RWPE1 (cell line): ENCODE data around the gene SDK2.

Experiments used
- CTCF ChIA-PET: fragments of 350-600 bp; sonication (Branson Sonifier 250); formaldehyde crosslinking; extraction: SDS; loops from one replicate; lab custom pipeline; 2021; lab: Yijun Ruan, JAX
- POLR2A ChIA-PET: fragments of 400-600 bp; formaldehyde crosslinking; extraction: SDS; loops from one replicate; lab custom pipeline; 2020; ENCODE audit warnings: antibody characterized with exemption; ENCODE audit not compliant: low non-redundant PET; lab: Yijun Ruan, JAX
- DNase-seq: peaks from one replicate; pipeline ENCODE4 v3.0.0; 2012; ENCODE audit warnings: low spot score
- H3K27ac ChIP-seq: fragments of 450-650 bp; 2 replicates; pipeline ENCODE4 v1.5.1; 2017
- TF ChIP-seq, protein P1 (sequence below): fragments of 450-650 bp; conservative IDR thresholded peaks from 2 replicates; pipeline ENCODE4 v1.5.1; 2017; ENCODE audit warnings: low read depth, mild to moderate bottlenecking

SDK2 gene

DNA sequence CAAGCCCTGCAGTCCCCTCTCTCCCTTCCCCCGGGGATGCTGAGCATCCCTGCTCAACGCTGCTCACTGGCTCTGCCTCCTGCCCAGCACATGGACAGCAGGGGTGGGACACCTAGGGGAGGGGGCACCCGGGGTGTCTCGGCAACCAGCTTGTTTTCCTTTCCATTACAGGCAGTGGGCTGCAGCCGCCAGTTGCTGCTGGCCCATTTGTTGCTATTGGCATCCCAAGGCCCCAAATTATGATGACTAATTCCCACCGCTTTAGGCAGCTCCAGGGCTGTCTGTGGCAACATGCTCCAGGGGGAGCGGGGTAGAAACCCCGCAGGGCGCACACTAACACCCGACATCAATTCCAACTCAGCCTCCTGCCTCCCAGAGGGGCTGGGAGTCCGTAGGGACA, 4.9 kb downstream of the SDK2 start:
- TF ChIP-seq, protein P1, sequence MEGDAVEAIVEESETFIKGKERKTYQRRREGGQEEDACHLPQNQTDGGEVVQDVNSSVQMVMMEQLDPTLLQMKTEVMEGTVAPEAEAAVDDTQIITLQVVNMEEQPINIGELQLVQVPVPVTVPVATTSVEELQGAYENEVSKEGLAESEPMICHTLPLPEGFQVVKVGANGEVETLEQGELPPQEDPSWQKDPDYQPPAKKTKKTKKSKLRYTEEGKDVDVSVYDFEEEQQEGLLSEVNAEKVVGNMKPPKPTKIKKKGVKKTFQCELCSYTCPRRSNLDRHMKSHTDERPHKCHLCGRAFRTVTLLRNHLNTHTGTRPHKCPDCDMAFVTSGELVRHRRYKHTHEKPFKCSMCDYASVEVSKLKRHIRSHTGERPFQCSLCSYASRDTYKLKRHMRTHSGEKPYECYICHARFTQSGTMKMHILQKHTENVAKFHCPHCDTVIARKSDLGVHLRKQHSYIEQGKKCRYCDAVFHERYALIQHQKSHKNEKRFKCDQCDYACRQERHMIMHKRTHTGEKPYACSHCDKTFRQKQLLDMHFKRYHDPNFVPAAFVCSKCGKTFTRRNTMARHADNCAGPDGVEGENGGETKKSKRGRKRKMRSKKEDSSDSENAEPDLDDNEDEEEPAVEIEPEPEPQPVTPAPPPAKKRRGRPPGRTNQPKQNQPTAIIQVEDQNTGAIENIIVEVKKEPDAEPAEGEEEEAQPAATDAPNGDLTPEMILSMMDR: no peak
- H3K27ac ChIP-seq: no peak overlapping the region
- POLR2A ChIA-PET: interaction anchor here (0.6 kb wide), 1 partner anchor 1079 kb away, joined by 4 read pairs; no protein-coding TSS in a partner anchor
- CTCF ChIA-PET: interaction anchor here (0.7 kb wide), 2 partner anchors 10 to 79 kb away, joined by 3 to 5 read pairs; no protein-coding TSS in a partner anchor
- no peak for DNase-seq

DNA sequence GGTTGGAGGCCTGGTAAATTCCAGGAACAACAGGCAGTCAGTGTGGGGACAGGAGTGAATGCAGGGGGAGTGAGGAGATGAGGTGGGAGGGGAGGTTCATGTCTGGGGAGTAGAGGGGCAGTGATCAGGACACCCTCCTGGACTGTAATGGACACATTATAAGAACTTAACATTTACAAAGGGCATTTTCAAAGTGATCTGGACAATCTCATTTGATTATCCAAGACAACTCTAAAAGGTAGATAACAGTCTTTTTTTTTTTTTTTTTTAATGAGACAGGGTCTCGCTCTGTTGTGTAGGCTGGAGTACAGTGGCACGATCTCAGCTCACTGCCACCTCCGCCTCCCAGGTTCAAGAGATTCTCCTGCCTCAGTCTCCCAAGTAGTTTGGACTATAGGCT, 5.7 kb downstream of the SDK2 start:
- DNase-seq: no peak
- POLR2A ChIA-PET: interaction anchor here (0.6 kb wide), 1 partner anchor 1080 kb away, joined by 4 read pairs; no protein-coding TSS in a partner anchor
- TF ChIP-seq, protein P1: no peak
- H3K27ac ChIP-seq: no peak overlapping the region
- CTCF ChIA-PET: interaction anchor here (0.7 kb wide), 1 partner anchor 9 kb away, joined by 5 read pairs; no protein-coding TSS in a partner anchor

DNA sequence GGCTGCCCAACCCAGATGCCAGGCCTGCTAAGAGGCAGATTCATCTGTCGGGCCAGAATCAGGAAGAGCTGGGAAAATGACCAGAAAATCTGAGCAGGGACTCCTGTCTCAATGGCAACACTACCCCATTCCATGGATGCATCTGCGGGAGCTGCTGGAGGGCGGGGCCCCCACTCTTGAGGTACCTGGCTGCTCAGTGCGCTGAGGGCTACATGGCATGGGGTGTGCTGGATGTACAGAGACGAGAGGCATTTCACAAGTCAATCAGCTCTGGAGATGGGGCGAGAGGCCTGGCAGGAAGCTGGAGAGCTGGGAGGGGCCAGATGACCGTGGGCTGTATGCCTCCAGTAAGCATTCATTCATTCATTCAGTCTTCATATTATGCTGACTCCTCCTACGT, 6.4 kb downstream of the SDK2 start:
- ChIA-PET CTCF (interaction anchor here (0.7 to 0.8 kb wide), 2 partner anchors 9 to 81 kb away, joined by 3 to 4 read pairs; no protein-coding TSS in a partner anchor), POLR2A (no interaction called here)
- no peak overlapping the region for H3K27ac ChIP-seq
- TF ChIP-seq, protein P1: no peak
- DNase-seq: no peak

DNA sequence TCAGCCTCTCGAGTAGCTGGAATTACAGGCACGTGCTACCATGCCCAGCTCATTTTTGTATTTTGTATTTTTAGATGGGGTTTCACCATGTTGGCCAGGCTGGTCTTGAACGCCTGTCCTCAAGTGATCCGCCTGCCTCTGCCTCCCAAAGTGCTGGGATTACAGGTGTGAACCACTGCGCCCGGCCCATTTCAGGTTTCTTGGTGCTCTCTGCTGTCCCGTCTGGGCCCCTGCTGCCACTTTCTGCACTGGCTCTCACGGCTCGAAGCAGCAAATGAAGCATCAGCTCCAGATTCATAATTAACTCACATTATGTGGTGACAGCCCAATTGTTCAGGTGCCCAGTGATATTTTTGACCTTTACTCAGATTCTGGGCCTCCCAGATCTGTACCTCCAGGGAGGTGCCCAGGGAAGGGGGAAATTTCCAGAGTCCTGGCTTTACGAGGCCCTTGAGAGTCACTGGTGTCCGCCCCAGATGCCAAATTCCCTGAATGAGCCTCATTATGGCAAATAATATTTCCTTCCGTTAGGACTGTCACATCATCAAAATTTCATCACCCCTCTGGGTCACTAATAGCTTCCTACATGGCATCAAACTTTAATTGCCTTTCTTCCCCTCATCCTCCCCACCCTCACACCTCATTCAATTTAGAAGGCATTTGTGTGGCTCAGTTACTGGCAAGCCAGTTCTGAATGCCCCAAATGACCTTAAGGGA, 9.0 kb downstream of the SDK2 start:
- TF ChIP-seq, protein P1: no peak
- no peak overlapping the region for H3K27ac ChIP-seq
- ChIA-PET POLR2A (no interaction called here), CTCF (interaction anchor here (0.6 kb wide), 1 partner anchor 456 kb away, joined by 3 read pairs; no protein-coding TSS in a partner anchor)
- DNase-seq: no peak

DNA sequence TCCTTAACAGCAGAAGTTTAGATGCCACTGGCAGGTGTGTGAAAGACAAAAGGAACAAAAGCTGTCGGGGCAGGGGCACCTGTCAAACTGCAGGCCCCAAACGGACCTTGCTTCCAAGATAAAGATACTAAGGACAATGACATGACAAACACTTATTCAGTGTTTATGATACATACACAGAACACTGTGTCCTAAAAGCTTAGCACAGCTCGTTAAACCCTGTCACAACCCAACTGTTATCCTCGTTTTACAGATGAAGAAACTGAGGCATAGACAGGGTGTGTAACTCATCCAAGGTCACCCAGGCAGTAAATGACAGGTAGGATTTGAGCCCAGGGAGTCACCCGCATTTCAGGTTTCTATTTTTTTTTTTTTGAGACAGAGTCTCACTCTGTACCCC, 9.6 kb downstream of the SDK2 start:
- CTCF ChIA-PET: interaction anchor here (0.6 kb wide), 1 partner anchor 457 kb away, joined by 3 read pairs; no protein-coding TSS in a partner anchor
- POLR2A ChIA-PET: no interaction called here
- TF ChIP-seq, protein P1: no peak
- DNase-seq: no peak
- H3K27ac ChIP-seq: no peak overlapping the region

DNA sequence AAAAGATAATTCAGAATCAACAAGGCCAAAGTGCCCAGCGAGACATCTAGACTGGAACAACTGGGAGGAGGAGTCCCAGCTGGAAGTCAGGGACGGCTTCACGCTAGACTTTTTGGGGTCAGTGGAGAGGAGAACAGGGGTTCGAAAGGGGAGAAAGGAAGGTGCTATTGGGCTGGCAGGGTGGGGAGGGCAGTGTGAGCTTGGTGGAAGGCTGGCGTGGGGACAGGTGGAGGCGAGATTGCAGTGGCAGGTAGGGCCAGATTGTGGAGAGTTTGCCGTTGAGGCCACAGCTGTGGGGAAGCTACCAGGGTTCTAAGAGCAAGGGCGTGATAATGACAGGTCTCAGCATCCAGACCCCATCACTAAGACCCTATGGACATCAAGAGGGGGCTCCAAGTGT, 10.5 kb downstream of the SDK2 start:
- no peak for DNase-seq
- ChIA-PET CTCF (no interaction called here), POLR2A (no interaction called here)
- TF ChIP-seq, protein P1: no peak
- no peak overlapping the region for H3K27ac ChIP-seq
